CD4-positive, alpha-beta T cell treated with Interleukin-1 beta for 1 hour (primary cell): ENCODE measurements around the gene CBX8.

Source experiments
- DNase-seq, 2 donors: peaks; one replicate each; pipeline ENCODE4 v3.0.0-alpha.2; 2020 to 2022

CBX8 gene

DNA sequence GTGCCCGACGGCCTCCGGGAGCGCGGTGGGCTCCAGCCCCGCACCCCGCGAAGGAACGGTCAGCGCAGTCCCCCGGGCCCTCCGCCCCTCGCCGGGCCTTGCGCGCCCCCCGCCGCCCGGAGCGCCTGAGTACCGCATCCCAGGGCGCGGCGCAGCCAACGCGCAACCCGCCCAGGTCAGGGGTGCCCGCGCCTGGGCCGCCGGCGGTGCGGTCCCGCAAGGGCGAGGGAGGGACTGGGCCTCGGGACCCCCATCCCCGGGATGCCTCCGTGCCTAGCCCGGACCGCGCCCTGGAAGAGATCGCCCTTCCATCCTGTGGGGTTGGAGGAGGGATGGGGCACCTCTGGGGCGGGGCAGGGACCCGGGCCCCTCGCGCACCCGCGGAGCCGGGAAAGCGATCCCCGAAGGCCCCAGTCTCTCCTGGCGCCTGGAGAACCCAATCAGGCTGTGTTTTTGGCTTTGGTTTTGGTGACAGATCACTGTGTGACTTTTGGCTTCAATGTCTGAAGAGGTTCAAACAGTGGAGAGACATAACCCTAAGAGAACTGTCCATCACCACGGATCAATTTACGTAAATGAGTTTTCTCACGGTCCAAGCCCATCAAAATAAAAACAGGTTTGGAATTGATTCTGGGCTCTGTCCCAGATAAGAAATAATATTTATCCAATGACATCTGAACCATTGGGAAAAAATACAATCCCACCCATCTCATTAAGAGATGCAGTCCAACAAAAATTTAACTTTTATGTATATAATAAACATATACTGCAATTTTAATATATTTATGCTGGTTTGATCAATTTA lies 48.4 kb downstream of the CBX8 start:
- no peak for DNase-seq

DNA sequence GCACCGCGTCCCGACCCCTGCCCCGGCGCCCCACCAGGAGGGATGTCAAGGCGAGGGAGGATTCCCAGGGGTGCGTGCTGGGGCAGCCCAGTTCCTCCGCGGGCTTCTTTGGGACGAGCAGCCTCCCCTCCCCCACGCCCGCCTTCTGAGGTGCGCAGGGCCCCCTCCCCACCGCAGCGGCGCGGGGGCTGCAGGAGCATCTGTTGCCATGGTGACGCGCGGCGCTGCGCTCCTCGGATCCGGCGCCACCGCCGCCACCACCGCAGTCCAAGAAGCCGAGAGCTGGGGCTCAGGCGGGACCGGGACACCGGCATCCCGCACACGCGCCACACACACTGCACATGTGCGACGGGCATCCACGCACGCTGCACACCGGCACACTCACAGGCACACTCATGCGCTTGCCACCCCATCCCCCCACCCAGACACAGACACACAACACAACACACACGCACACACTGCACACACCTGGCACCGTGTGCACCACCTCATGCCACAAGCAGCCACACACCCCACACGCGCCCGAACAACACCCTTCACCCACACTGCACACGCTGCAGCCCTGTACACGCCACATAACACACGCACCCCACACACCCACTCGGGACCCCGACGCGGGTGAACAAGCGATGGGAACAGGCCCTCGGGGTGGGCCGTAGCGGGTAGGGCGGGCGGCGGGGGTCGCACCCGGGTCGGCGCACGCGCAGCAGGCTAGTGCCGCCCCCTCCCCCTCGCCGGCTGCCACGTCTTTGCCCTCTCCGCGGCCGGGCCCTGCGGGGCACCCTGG lies 49.2 kb downstream of the CBX8 start:
- DNase-seq: no peak

- no peak for DNase-seq
Measured at GRCh38 chr17:79746889-79747507, 49.9 kb downstream of the CBX8 start.

- DNase-seq: no peak
Measured at GRCh38 chr17:79745641-79746105, 51.2 kb downstream of the CBX8 start.

- no peak for DNase-seq
Measured at GRCh38 chr17:79743614-79744013, 53.3 kb downstream of the CBX8 start.

GRCh38 chr17:79742951-79743476 lies 53.9 kb downstream of the CBX8 start:
- DNase-seq: no peak

DNA sequence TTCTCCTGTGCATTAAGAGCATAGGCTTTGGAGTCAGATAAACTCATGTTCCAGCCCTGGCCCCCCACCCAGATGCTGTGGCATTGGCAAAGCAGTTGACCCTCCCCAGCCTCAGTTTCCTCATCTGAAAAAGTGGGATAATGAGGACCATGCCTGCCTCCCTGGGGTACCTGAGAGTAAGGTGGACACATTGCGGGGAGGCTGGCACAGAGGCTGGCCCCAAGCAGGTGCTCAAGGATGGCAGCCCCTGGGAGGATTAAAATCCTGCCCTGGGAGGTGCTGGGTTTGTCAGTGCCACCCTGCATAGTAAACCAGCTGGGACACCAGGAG lies 54.3 kb downstream of the CBX8 start:
- no peak for DNase-seq
